ENCODE data around the gene MYO18B. TPM values are rescaled to one million over a fixed set of nuclear protein-coding genes. Genes with fewer than 3 reads are reported as not detected.

MYO18B gene
- total and polyA plus RNA-seq, 2 donors (not counting 3 experiments of a cell fraction or from before 2014, with no cell fraction given) = 0.01 TPM; not detected in 1

DNA sequence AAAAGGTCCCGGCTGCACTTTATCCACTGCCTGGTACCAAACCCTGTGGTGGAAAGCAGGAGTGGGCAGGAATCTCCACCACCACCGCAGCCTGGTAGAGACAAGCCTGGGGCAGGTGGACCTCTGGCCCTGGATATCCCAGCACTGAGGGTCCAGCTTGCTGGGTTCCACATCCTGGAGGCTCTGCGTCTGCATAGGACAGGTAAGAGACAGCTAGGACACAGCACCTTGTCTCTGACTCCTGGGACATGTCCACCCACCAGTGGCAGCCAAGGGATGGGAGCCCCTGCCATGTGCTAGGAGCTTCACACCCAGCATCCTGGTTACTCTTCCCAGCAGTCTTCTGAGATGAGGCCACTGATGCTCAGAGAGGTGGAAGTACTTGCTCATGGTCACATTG lies 105.5 kb downstream of the MYO18B start:
- Histone ChIP-seq H3K4me2 (ENCODE audit: insufficient read depth, low read length) (no peak overlapping the region), H4K20me1 (replicated peaks; ENCODE audit: control insufficient read depth, extremely low read depth, insufficient read depth, low read length) (peaks cover 2% of the 10 kb centered on the region), H2AFZ (ENCODE audit: low read depth, low read length) (no peak overlapping the region), H3K4me3 (replicated peaks in 1 of 3; ENCODE audit: insufficient read depth in 1 of 3, low read depth in 1 of 3, low read length in 3 of 3) (no peak overlapping the region), H3K79me2 (ENCODE audit: control insufficient read depth, insufficient read depth, low read length) (no peaks in the 10 kb centered on the region), H3K27me3 (ENCODE audit: control insufficient read depth in 2 of 2, insufficient read depth in 2 of 2, low read length in 2 of 2) (no peaks in the 10 kb centered on the region), H3K27ac (ENCODE audit: insufficient read depth, low read depth, low read length) (no peak overlapping the region), H3K4me1 (ENCODE audit: control insufficient read depth, extremely low read depth, insufficient read depth, low read length) (no peaks in the 10 kb centered on the region), H3K9me3 (replicated peaks; ENCODE audit: control insufficient read depth, insufficient read depth, low read length) (no peaks in the 10 kb centered on the region), H3K9ac (replicated peaks; ENCODE audit: extremely low read depth, insufficient read depth, low read length) (no peak overlapping the region), H3K36me3 (ENCODE audit: control insufficient read depth in 2 of 2, extremely low read depth in 1 of 2, insufficient read depth in 2 of 2, low read length in 2 of 2) (no peaks in the 10 kb centered on the region), H3K9me1 (replicated peaks; ENCODE audit: control insufficient read depth, extremely low read depth, insufficient read depth, low read length) (no peaks in the 10 kb centered on the region)
- no peak for DNase-seq (ENCODE audit: low read depth, low spot score)
- dilution Hi-C loops (cut with MboI; ENCODE audit: extremely low pct_ligation_motif_present, low sequenced_read_pairs) (no loop called here), intact Hi-C loops (cut with micrococcal nuclease) (no loop called here)
- TF ChIP-seq, protein P1, sequence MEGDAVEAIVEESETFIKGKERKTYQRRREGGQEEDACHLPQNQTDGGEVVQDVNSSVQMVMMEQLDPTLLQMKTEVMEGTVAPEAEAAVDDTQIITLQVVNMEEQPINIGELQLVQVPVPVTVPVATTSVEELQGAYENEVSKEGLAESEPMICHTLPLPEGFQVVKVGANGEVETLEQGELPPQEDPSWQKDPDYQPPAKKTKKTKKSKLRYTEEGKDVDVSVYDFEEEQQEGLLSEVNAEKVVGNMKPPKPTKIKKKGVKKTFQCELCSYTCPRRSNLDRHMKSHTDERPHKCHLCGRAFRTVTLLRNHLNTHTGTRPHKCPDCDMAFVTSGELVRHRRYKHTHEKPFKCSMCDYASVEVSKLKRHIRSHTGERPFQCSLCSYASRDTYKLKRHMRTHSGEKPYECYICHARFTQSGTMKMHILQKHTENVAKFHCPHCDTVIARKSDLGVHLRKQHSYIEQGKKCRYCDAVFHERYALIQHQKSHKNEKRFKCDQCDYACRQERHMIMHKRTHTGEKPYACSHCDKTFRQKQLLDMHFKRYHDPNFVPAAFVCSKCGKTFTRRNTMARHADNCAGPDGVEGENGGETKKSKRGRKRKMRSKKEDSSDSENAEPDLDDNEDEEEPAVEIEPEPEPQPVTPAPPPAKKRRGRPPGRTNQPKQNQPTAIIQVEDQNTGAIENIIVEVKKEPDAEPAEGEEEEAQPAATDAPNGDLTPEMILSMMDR (IDR thresholded peaks at IDR 0.05; ENCODE audit: extremely low read depth in 1 of 2, insufficient read depth in 1 of 2, low read depth in 1 of 2, low read length in 2 of 2) = no peak
- TF ChIP-seq POLR2AphosphoS5 (IDR thresholded peaks at IDR 0.05; ENCODE audit: insufficient read depth, low read depth, low read length) (no peak), JUN (IDR thresholded peaks at IDR 0.05; ENCODE audit: borderline replicate concordance, insufficient read depth, insufficient read length, low read depth) (no peak), MYC (IDR thresholded peaks at IDR 0.05; ENCODE audit: low read depth, low read length) (no peak), POLR2A (IDR thresholded peaks at IDR 0.05; ENCODE audit: low read depth, low read length) (no peak), EZH2 (IDR thresholded peaks at IDR 0.05; ENCODE audit: borderline replicate concordance, low read depth, low read length, severe bottlenecking) (no peak), FOS (IDR thresholded peaks at IDR 0.05; ENCODE audit: borderline replicate concordance, insufficient read depth, low read length) (no peak), GATA2 (IDR thresholded peaks at IDR 0.05; ENCODE audit: insufficient read depth, insufficient read length, low read depth, low read length) (no peak)
- TF ChIP-seq, protein P2, sequence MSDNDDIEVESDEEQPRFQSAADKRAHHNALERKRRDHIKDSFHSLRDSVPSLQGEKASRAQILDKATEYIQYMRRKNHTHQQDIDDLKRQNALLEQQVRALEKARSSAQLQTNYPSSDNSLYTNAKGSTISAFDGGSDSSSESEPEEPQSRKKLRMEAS (IDR thresholded peaks at IDR 0.05; ENCODE audit: insufficient read depth, insufficient read length) = no peak
- POLR2A ChIA-PET = no interaction called here
- no TSS peak for BruUV-seq (replicated peaks)
- CTCF ChIA-PET = no interaction called here
- FAIRE-seq = no peak

All from endothelial cell of umbilical vein (primary cell).